ENCODE measurements around the gene LILRA2.
A peak's percentile ranks its signal among the peaks of the same experiment; 100 is the strongest.
"Not testable (repeated sequence)": the region's sequence is repeated elsewhere in the genome, so short reads cannot be mapped to it uniquely, and the experiment has no call there.

Gene LILRA2

GRCh38 chr19:54573330-54573872 lies at the start of gene LILRA2:
LILRA2 (plus strand) TSS chr19:54573790; CDS start chr19:54573879, 89 bp downstream.
- DNase-seq = peak; percentile 35

- DNase-seq = no peak
Observed at GRCh38 chr19:54525636-54526035, 48.0 kb upstream of the LILRA2 start.

- no peak for DNase-seq
Observed at GRCh38 chr19:54526972-54527371, 46.6 kb upstream of the LILRA2 start.

GRCh38 chr19:54530866-54531265 lies 42.7 kb upstream of the LILRA2 start:
- DNase-seq = no peak

GRCh38 chr19:54532528-54532927 lies 41.1 kb upstream of the LILRA2 start:
- DNase-seq = no peak

- DNase-seq = no peak
Observed at GRCh38 chr19:54533476-54533875, 40.1 kb upstream of the LILRA2 start.

- DNase-seq = no peak
Observed at GRCh38 chr19:54534156-54534555, 39.4 kb upstream of the LILRA2 start.

GRCh38 chr19:54535601-54536000 lies 38.0 kb upstream of the LILRA2 start:
- no peak for DNase-seq

- no peak for DNase-seq
Observed at GRCh38 chr19:54536956-54537355, 36.6 kb upstream of the LILRA2 start.

GRCh38 chr19:54541712-54542111 lies 31.9 kb upstream of the LILRA2 start:
- no peak for DNase-seq

GRCh38 chr19:54548806-54549205 lies 24.8 kb upstream of the LILRA2 start:
- DNase-seq = no peak

- DNase-seq = no peak
Observed at GRCh38 chr19:54549224-54549623, 24.4 kb upstream of the LILRA2 start.

- no peak for DNase-seq
Observed at GRCh38 chr19:54551293-54551692, 22.3 kb upstream of the LILRA2 start.

- DNase-seq = no peak
Observed at GRCh38 chr19:54551950-54552912, 21.4 kb upstream of the LILRA2 start.

- DNase-seq = no peak
Observed at GRCh38 chr19:54552913-54553310, 20.7 kb upstream of the LILRA2 start.

GRCh38 chr19:54554006-54554405 lies 19.6 kb upstream of the LILRA2 start:
- no peak for DNase-seq

- no peak for DNase-seq
Observed at GRCh38 chr19:54554896-54555295, 18.7 kb upstream of the LILRA2 start.

- DNase-seq = no peak
Observed at GRCh38 chr19:54556194-54556593, 17.4 kb upstream of the LILRA2 start.

GRCh38 chr19:54558339-54558738 lies 15.3 kb upstream of the LILRA2 start:
- no peak for DNase-seq

- DNase-seq = no peak
Observed at GRCh38 chr19:54560881-54561385, 12.7 kb upstream of the LILRA2 start.

- no peak for DNase-seq
Observed at GRCh38 chr19:54561840-54562239, 11.8 kb upstream of the LILRA2 start.

- not testable (repeated sequence) for DNase-seq
Observed at GRCh38 chr19:54563206-54563605, 10.4 kb upstream of the LILRA2 start.

GRCh38 chr19:54570316-54570715 lies 3.3 kb upstream of the LILRA2 start:
- no peak for DNase-seq
